ENCODE measurements around the gene AKT3. TPM values are rescaled to one million over a fixed set of nuclear protein-coding genes. Genes with fewer than 3 reads are reported as not detected.

The AKT3 gene
- total and polyA plus RNA-seq, 2 experiments from 2014 or later: 4.5 to 18.5 TPM

DNA sequence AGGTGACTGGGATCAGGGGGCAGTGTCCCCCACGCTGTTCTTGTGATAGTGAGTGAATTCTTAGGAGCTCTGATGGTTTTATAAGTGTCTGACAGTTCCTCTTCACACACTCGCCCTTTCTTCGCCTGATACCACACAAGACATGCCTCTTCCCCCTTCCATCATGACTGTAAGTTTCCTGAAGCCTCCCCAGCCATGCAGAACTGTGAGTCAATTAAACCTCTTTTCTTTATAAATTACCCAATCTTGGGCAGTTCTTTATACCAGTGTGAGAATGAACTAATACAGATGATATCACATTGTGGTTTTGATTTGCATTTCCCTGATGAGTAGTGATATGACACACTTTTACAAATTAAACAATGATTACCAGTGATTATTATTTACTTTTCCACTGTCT lies 229.9 kb downstream of the AKT3 start:
- Histone ChIP-seq H3F3A (replicated peaks; ENCODE audit: low read depth) (no peaks in the 10 kb centered on the region), H3K9me2 (ENCODE audit: insufficient read depth) (0 out of 2 replicates have a peak, but pooled peaks cover 9% of the 10 kb centered on the region), H3K4me2 (no peak overlapping the region), H4K20me1 (replicated peaks; ENCODE audit: insufficient read depth) (no peaks in the 10 kb centered on the region), H3K79me2 (replicated peaks; ENCODE audit: insufficient read depth) (no peaks in the 10 kb centered on the region), H3K4me1 (ENCODE audit: insufficient read depth) (no peaks in the 10 kb centered on the region), H3K27ac (ENCODE audit: low read depth) (no peak overlapping the region), H3K36me3 (ENCODE audit: insufficient read depth) (peaks cover 13% of the 10 kb centered on the region; the same call in 1 of the 2 replicates), H3K4me3 (no peak overlapping the region), H3K27me3 (ENCODE audit: insufficient read depth) (no peaks in the 10 kb centered on the region), H2AFZ (no peak overlapping the region)
- Mint-ChIP-seq H3K36me3 (ENCODE audit: low read depth) (peaks cover 35% of the 10 kb centered on the region), H3K4me1 (peaks cover 2% of the 10 kb centered on the region), H3K4me3 (no peak overlapping the region), H3K27ac (no peak overlapping the region), H3K27me3 (ENCODE audit: insufficient read depth, low read depth, poor library complexity) (no peaks in the 10 kb centered on the region), H3K9me3 (peaks cover 28% of the 10 kb centered on the region)
- no peak for DNase-seq (ENCODE audit: low spot score)
- ATAC-seq: no peak
- TF ChIP-seq, protein P1, sequence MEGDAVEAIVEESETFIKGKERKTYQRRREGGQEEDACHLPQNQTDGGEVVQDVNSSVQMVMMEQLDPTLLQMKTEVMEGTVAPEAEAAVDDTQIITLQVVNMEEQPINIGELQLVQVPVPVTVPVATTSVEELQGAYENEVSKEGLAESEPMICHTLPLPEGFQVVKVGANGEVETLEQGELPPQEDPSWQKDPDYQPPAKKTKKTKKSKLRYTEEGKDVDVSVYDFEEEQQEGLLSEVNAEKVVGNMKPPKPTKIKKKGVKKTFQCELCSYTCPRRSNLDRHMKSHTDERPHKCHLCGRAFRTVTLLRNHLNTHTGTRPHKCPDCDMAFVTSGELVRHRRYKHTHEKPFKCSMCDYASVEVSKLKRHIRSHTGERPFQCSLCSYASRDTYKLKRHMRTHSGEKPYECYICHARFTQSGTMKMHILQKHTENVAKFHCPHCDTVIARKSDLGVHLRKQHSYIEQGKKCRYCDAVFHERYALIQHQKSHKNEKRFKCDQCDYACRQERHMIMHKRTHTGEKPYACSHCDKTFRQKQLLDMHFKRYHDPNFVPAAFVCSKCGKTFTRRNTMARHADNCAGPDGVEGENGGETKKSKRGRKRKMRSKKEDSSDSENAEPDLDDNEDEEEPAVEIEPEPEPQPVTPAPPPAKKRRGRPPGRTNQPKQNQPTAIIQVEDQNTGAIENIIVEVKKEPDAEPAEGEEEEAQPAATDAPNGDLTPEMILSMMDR (conservative IDR thresholded peaks at IDR 0.05; ENCODE audit: low read depth in 2 of 2): no peak
- TF ChIP-seq, protein P2, sequence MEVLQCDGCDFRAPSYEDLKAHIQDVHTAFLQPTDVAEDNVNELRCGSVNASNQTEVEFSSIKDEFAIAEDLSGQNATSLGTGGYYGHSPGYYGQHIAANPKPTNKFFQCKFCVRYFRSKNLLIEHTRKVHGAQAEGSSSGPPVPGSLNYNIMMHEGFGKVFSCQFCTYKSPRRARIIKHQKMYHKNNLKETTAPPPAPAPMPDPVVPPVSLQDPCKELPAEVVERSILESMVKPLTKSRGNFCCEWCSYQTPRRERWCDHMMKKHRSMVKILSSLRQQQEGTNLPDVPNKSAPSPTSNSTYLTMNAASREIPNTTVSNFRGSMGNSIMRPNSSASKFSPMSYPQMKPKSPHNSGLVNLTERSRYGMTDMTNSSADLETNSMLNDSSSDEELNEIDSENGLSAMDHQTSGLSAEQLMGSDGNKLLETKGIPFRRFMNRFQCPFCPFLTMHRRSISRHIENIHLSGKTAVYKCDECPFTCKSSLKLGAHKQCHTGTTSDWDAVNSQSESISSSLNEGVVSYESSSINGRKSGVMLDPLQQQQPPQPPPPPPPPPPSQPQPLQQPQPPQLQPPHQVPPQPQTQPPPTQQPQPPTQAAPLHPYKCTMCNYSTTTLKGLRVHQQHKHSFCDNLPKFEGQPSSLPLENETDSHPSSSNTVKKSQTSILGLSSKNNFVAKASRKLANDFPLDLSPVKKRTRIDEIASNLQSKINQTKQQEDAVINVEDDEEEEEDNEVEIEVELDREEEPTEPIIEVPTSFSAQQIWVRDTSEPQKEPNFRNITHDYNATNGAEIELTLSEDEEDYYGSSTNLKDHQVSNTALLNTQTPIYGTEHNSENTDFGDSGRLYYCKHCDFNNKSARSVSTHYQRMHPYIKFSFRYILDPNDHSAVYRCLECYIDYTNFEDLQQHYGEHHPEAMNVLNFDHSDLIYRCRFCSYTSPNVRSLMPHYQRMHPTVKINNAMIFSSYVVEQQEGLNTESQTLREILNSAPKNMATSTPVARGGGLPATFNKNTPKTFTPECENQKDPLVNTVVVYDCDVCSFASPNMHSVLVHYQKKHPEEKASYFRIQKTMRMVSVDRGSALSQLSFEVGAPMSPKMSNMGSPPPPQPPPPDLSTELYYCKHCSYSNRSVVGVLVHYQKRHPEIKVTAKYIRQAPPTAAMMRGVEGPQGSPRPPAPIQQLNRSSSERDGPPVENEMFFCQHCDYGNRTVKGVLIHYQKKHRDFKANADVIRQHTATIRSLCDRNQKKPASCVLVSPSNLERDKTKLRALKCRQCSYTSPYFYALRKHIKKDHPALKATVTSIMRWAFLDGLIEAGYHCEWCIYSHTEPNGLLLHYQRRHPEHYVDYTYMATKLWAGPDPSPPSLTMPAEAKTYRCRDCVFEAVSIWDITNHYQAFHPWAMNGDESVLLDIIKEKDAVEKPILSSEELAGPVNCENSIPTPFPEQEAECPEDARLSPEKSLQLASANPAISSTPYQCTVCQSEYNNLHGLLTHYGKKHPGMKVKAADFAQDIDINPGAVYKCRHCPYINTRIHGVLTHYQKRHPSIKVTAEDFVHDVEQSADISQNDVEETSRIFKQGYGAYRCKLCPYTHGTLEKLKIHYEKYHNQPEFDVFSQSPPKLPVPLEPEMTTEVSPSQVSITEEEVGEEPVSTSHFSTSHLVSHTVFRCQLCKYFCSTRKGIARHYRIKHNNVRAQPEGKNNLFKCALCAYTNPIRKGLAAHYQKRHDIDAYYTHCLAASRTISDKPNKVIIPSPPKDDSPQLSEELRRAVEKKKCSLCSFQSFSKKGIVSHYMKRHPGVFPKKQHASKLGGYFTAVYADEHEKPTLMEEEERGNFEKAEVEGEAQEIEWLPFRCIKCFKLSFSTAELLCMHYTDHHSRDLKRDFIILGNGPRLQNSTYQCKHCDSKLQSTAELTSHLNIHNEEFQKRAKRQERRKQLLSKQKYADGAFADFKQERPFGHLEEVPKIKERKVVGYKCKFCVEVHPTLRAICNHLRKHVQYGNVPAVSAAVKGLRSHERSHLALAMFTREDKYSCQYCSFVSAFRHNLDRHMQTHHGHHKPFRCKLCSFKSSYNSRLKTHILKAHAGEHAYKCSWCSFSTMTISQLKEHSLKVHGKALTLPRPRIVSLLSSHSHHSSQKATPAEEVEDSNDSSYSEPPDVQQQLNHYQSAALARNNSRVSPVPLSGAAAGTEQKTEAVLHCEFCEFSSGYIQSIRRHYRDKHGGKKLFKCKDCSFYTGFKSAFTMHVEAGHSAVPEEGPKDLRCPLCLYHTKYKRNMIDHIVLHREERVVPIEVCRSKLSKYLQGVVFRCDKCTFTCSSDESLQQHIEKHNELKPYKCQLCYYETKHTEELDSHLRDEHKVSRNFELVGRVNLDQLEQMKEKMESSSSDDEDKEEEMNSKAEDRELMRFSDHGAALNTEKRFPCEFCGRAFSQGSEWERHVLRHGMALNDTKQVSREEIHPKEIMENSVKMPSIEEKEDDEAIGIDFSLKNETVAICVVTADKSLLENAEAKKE (CRISPR knock-in tag; IDR thresholded peaks at IDR 0.05): no peak
- no peak for TF ChIP-seq STAT1 (IDR thresholded peaks at IDR 0.05; ENCODE audit: unreplicated experiment)
- TF ChIP-seq EZH2 (IDR thresholded peaks at IDR 0.05; ENCODE audit: low read depth, unreplicated experiment): no peak
- TF ChIP-seq NANOG (IDR thresholded peaks at IDR 0.05; ENCODE audit: borderline replicate concordance): no peak
- TF ChIP-seq POLR2AphosphoS5 (IDR thresholded peaks at IDR 0.05; ENCODE audit: low read depth): no peak
- TF ChIP-seq, protein P3, sequence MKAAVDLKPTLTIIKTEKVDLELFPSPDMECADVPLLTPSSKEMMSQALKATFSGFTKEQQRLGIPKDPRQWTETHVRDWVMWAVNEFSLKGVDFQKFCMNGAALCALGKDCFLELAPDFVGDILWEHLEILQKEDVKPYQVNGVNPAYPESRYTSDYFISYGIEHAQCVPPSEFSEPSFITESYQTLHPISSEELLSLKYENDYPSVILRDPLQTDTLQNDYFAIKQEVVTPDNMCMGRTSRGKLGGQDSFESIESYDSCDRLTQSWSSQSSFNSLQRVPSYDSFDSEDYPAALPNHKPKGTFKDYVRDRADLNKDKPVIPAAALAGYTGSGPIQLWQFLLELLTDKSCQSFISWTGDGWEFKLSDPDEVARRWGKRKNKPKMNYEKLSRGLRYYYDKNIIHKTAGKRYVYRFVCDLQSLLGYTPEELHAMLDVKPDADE (IDR thresholded peaks at IDR 0.05): no peak

All from GM23338 (cell line).